MM.1S (cell line): ENCODE measurements around the gene LDLRAD4.
"Not testable (repeated sequence)": the region's sequence is repeated elsewhere in the genome, so short reads cannot be mapped to it uniquely, and the experiment has no call there.

Experiments
- DNase-seq: peaks from one replicate; pipeline ENCODE4 v3.0.0-alpha.2; 2015
- H2AFZ ChIP-seq: fragments of 300-600 bp; sonication (generic); 2 replicates; pipeline ENCODE4 v1.6.0; 2016; ENCODE audit warnings: antibody characterized with exemption, low read length
- H3F3A ChIP-seq: fragments of 300-600 bp; sonication (generic); 2 replicates; pipeline ENCODE4 v1.6.1; 2016; ENCODE audit warnings: mild to moderate bottlenecking, antibody characterized with exemption, low read length, moderate library complexity, mixed read lengths; ENCODE audit not compliant: insufficient read depth
- H3K27ac ChIP-seq: fragments of 300-600 bp; sonication (generic); 2 replicates; pipeline ENCODE4 v1.5.1; 2016; ENCODE audit warnings: mild to moderate bottlenecking, low read length
- H3K27me3 ChIP-seq: fragments of 300-600 bp; sonication (generic); replicated peaks from 2 replicates; pipeline ENCODE4 v1.6.0; 2016; ENCODE audit warnings: low read length; ENCODE audit not compliant: insufficient read depth
- H3K36me3 ChIP-seq: fragments of 300-600 bp; sonication (generic); replicated peaks from 2 replicates; pipeline ENCODE4 v1.6.1; 2016; ENCODE audit warnings: mild to moderate bottlenecking, low read length, mixed read lengths; ENCODE audit not compliant: insufficient read depth
- H3K4me1 ChIP-seq: fragments of 300-600 bp; sonication (generic); 2 replicates; pipeline ENCODE4 v1.6.1; 2016; ENCODE audit warnings: low read length, mixed read lengths
- H3K4me2 ChIP-seq: fragments of 300-600 bp; sonication (generic); 2 replicates; pipeline ENCODE4 v1.6.0; 2016; ENCODE audit warnings: low read depth, low read length
- H3K4me3 ChIP-seq: fragments of 300-600 bp; sonication (generic); 2 replicates; pipeline ENCODE4 v1.5.1; 2016; ENCODE audit warnings: low read length, mixed read lengths
- H3K79me2 ChIP-seq: fragments of 300-600 bp; sonication (generic); 2 replicates; pipeline ENCODE4 v1.6.1; 2016; ENCODE audit warnings: mixed run types, low read length, mixed read lengths
- H3K9ac ChIP-seq: fragments of 300-600 bp; sonication (generic); 2 replicates; pipeline ENCODE4 v1.6.1; 2016; ENCODE audit warnings: low read length, mixed read lengths
- H3K9me2 ChIP-seq: fragments of 300-600 bp; sonication (generic); replicated peaks from 2 replicates; pipeline ENCODE4 v1.6.1; 2016; ENCODE audit warnings: mild to moderate bottlenecking, low read length, mixed read lengths; ENCODE audit not compliant: insufficient read depth
- H3K9me3 ChIP-seq: fragments of 300-600 bp; sonication (generic); replicated peaks from 2 replicates; pipeline ENCODE4 v1.6.1; 2016; ENCODE audit warnings: mild to moderate bottlenecking, low read length, mixed read lengths; ENCODE audit not compliant: insufficient read depth
- H4K20me1 ChIP-seq: fragments of 300-600 bp; sonication (generic); 2 replicates; pipeline ENCODE4 v1.6.1; 2016; ENCODE audit warnings: mild to moderate bottlenecking, low read length, moderate library complexity, mixed read lengths; ENCODE audit not compliant: insufficient read depth
- EZH2 ChIP-seq: fragments of 300-600 bp; sonication (generic); optimal IDR thresholded peaks from 2 replicates; pipeline ENCODE3; 2017; ENCODE audit warnings: low read depth, mild to moderate bottlenecking, antibody characterized with exemption, low read length, mixed read lengths
- EZH2phosphoT487 ChIP-seq: fragments of 300-600 bp; sonication (generic); IDR thresholded peaks from 2 replicates; pipeline ENCODE4 v1.6.1; 2018; ENCODE audit warnings: antibody characterized with exemption, low read length
- TF ChIP-seq, protein P1 (sequence below): fragments of 300-600 bp; sonication (generic); IDR thresholded peaks from 2 replicates; pipeline ENCODE4 v1.5.1; 2016; ENCODE audit warnings: antibody characterized with exemption, low read length, mixed read lengths

Gene LDLRAD4

DNA sequence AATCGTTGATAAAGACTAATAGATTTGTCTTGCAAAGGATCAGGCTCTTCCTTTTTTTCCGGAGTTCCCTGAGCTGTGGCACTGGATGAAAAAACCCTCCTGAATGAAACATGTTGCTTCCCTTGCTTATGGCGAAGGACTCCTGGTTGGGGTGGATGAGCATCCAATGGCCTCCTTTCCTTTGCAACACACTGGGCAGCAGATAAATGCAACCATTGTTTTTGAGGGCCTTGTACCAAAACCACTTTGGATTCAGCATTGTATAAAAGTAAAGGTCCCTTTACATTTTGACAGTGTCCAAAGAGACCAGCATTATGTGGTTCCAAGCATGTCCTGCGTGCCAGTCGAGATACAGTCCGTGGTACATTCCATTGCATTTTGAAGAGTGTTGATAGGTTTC is 463.1 kb downstream of the LDLRAD4 start:
- DNase-seq: no peak
- no peak overlapping the region for H3K4me2 ChIP-seq
- no peaks in the 10 kb centered on the region for H3K4me1 ChIP-seq
- TF ChIP-seq, protein P1, sequence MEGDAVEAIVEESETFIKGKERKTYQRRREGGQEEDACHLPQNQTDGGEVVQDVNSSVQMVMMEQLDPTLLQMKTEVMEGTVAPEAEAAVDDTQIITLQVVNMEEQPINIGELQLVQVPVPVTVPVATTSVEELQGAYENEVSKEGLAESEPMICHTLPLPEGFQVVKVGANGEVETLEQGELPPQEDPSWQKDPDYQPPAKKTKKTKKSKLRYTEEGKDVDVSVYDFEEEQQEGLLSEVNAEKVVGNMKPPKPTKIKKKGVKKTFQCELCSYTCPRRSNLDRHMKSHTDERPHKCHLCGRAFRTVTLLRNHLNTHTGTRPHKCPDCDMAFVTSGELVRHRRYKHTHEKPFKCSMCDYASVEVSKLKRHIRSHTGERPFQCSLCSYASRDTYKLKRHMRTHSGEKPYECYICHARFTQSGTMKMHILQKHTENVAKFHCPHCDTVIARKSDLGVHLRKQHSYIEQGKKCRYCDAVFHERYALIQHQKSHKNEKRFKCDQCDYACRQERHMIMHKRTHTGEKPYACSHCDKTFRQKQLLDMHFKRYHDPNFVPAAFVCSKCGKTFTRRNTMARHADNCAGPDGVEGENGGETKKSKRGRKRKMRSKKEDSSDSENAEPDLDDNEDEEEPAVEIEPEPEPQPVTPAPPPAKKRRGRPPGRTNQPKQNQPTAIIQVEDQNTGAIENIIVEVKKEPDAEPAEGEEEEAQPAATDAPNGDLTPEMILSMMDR: no peak
- TF ChIP-seq EZH2 (no peak), EZH2phosphoT487 (no peak)
- H3K4me3 ChIP-seq: no peak overlapping the region
- H4K20me1 ChIP-seq: peaks cover 19% of the 10 kb centered on the region
- H3F3A ChIP-seq: no peaks in the 10 kb centered on the region; the same call in 1 of the 2 replicates
- H2AFZ ChIP-seq: no peak overlapping the region
- H3K9me3 ChIP-seq: no peaks in the 10 kb centered on the region
- peaks cover 69% of the 10 kb centered on the region for H3K79me2 ChIP-seq
- H3K27me3 ChIP-seq: no peaks in the 10 kb centered on the region
- H3K9me2 ChIP-seq: no peaks in the 10 kb centered on the region
- no peak overlapping the region for H3K27ac ChIP-seq
- H3K36me3 ChIP-seq: no peaks in the 10 kb centered on the region; the same call in 1 of the 2 replicates
- H3K9ac ChIP-seq: no peak overlapping the region

DNA sequence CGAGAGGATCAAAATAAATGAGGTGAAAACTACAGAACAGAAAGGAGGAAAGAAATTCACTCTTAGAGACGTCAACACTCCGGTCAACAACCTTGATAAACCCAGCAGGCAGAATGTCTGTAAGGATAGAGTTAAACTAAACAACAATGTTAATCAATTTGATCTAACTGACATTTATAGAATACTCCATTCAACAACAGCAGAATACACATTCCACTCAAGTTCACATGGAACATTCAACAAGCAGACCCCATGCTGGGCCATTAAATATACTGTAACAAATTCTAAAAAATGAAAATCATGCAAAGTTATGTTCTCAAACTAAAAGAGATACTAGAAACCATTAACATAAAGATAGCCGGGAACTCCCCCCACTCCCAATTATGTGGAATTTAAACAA is 466.0 kb downstream of the LDLRAD4 start:
- Histone ChIP-seq H2AFZ (no peak overlapping the region), H3K79me2 (peaks cover 85% of the 10 kb centered on the region), H3K36me3 (no peaks in the 10 kb centered on the region; the same call in 1 of the 2 replicates), H3K4me2 (no peak overlapping the region), H3K4me1 (no peaks in the 10 kb centered on the region), H3F3A (no peaks in the 10 kb centered on the region; the same call in 1 of the 2 replicates), H3K4me3 (no peak overlapping the region), H4K20me1 (peaks cover 17% of the 10 kb centered on the region), H3K27me3 (no peaks in the 10 kb centered on the region), H3K9me2 (no peaks in the 10 kb centered on the region), H3K9me3 (no peaks in the 10 kb centered on the region), H3K27ac (no peak overlapping the region), H3K9ac (no peak overlapping the region)
- TF ChIP-seq EZH2phosphoT487 (no peak), EZH2 (no peak)
- TF ChIP-seq, protein P1: no peak
- no peak for DNase-seq

DNA sequence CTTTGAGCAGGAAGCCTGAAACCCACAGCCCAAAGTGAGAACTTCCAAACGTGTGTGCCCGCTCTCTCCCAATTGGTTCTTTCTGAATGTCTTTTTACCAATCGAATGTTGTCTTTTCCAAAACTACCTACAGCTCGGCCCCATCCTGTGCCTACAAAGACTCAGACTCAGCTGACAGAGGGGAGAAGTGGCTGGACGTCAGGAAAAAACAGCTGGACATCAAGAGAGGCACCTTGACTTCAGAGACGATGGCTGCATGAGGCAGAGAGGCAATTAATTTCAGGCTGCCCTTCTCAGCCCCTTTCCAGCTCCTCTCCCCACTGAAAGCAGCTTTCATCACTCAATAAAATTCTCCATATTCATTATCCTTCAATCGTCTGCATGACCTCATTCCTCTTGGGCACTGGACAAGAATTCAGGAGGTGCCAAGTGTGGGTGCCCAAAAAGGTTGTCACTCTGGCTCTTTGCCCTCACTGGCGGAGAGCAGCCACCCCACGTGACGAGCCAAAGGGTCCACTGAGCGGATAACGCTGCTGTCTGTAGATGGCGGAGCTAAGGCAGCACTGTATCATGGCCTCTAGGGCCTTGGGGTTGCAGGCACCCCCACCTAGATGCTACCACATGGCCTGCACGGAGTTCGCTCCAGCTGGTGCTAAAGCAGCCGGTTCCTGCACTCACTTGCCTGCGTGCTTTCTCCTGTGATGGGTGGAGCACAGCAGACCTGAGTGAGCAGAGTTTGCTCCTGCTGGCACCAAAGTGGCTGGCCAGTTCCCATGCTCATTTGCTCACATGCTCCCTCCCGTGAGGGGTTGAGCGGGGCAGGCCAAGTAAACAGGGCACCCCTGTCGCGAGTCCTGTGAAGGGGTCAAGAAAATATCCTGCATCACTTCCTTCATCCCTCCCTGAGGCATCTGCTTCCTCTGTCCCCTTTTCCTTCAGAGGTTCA is 469.9 kb downstream of the LDLRAD4 start:
- H3K9me3 ChIP-seq: no peaks in the 10 kb centered on the region
- H3K27ac ChIP-seq: no peak overlapping the region
- H3K4me2 ChIP-seq: no peak overlapping the region
- no peak overlapping the region for H3K4me3 ChIP-seq
- peaks cover 75% of the 10 kb centered on the region for H3K79me2 ChIP-seq
- no peaks in the 10 kb centered on the region for H3K36me3 ChIP-seq
- TF ChIP-seq, protein P1: no peak
- TF ChIP-seq EZH2 (no peak), EZH2phosphoT487 (no peak)
- no peaks in the 10 kb centered on the region; the same call in 1 of the 2 replicates for H3F3A ChIP-seq
- no peak overlapping the region for H3K9ac ChIP-seq
- H3K27me3 ChIP-seq: no peaks in the 10 kb centered on the region
- H3K4me1 ChIP-seq: no peaks in the 10 kb centered on the region
- no peak for DNase-seq
- no peaks in the 10 kb centered on the region for H3K9me2 ChIP-seq
- peaks cover 13% of the 10 kb centered on the region; the same call in 1 of the 2 replicates for H4K20me1 ChIP-seq
- no peak overlapping the region for H2AFZ ChIP-seq

DNA sequence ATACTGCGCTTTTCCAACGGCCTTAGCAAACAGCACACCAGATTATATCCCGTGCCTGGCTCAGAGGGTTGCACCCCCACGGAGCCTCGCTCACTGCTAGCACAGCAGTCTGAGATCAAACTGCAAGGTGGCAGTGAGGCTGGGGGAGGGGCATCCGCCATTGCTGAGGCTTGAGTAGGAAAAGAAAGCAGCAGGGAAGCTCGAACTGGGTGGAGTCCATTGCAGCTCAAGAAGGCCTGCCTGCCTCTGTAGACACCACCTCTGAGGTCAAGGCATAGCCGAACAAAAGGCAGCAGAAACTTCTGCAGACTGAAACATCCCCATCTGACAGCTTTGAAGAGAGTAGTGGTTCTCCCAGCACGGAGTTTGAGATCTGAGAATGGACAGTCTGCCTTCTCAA is 471.5 kb downstream of the LDLRAD4 start:
- not testable (repeated sequence) for H3K27ac ChIP-seq, H3K9me3 ChIP-seq, H3K9ac ChIP-seq, H3K4me1 ChIP-seq, H2AFZ ChIP-seq, H3K36me3 ChIP-seq, H4K20me1 ChIP-seq, H3K4me3 ChIP-seq, H3F3A ChIP-seq, DNase-seq, H3K9me2 ChIP-seq, H3K4me2 ChIP-seq, H3K27me3 ChIP-seq
- peaks cover 63% of the 10 kb centered on the region for H3K79me2 ChIP-seq

DNA sequence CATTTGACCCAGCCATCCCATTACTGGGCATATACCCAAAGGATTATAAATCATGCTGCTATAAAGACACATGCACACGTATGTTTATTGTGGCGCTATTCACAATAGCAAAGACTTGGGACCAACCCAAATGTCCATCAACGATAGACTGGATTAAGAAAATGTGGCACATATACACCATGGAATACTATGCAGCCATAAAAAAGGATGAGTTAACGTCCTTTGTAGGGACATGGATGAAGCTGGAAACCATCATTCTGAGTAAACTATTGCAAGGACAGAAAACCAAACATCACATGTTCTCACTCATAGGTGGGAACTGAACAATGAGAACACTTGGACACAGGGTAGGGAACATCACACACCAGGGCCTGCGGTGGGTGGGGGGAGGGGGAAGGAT is 476.8 kb downstream of the LDLRAD4 start:
- not testable (repeated sequence) for H3K36me3 ChIP-seq, H3K9ac ChIP-seq, H3K9me3 ChIP-seq, H3F3A ChIP-seq, H3K4me2 ChIP-seq, H3K9me2 ChIP-seq, H3K4me3 ChIP-seq, H3K27me3 ChIP-seq, H2AFZ ChIP-seq, H3K4me1 ChIP-seq, H3K27ac ChIP-seq, DNase-seq, H4K20me1 ChIP-seq
- peaks cover 57% of the 10 kb centered on the region for H3K79me2 ChIP-seq
